ENCODE data around the gene USP5.

- no peak for TF ChIP-seq CTCF (IDR thresholded peaks at IDR 0.05)
- no peak for TF ChIP-seq POLR2A (IDR thresholded peaks at IDR 0.05)
Measured at GRCh38 chr12:6817098-6817497, 34.9 kb upstream of the USP5 start.
